ENCODE results near the gene CMTM8.

DNA sequence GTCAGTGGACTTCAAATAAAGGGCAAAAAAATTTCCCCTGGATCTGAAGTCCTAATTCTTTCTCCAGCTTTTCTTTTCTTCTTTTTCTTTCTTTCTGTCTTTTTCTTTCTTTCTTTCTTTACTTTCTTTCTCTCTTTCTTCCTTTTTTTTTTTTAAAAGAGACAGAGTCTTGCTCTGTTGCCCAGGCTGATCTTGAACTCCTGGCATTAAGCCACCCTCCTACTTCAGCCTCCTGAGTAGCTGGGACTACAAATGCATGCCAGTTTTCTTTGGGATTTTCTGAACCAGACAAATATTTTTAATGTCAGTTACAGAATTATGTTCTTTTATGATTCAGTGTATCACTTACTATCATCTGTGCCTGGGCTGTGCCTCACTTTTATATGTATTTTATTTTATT, 45.4 kb upstream of the CMTM8 start:
- TF ChIP-seq POLR2A (IDR thresholded peaks at IDR 0.05; ENCODE audit: low read depth, low read length), result no peak
- TF ChIP-seq POLR2AphosphoS5 (IDR thresholded peaks at IDR 0.05; ENCODE audit: low read depth, low read length), result no peak
- no peak for TF ChIP-seq TAF1 (IDR thresholded peaks at IDR 0.05; ENCODE audit: low read depth, low read length)
- no peak for TF ChIP-seq PAX5 (IDR thresholded peaks at IDR 0.05; ENCODE audit: insufficient read depth, low read length, severe bottlenecking)

Data from GM12891 (cell line).